IPS-18c (cell line): ENCODE results near the gene TIGD1.
A peak's percentile ranks its signal among the peaks of the same experiment; 100 is the strongest.
"Not testable (repeated sequence)": the region's sequence is repeated elsewhere in the genome, so short reads cannot be mapped to it uniquely, and the experiment has no call there.

Experiments used
- H3K4me3 ChIP-seq: 2 replicates; pipeline ENCODE4 v1.7.0; 2013; ENCODE audit warnings: low read depth, mild to moderate bottlenecking, low read length, moderate library complexity; ENCODE audit not compliant: insufficient read depth
- H3K9me3 ChIP-seq: one replicate; pipeline ENCODE4 v1.6.1; 2013; ENCODE audit warnings: mild to moderate bottlenecking, low read length, moderate library complexity; ENCODE audit not compliant: control insufficient read depth, insufficient read depth

The TIGD1 gene

GRCh38 chr2:232574674-232575403 lies 24.5 kb upstream of the TIGD1 start:
- H3K4me3 ChIP-seq = no peak overlapping the region
- no peaks in the 10 kb centered on the region for H3K9me3 ChIP-seq

- no peak overlapping the region for H3K4me3 ChIP-seq
- no peaks in the 10 kb centered on the region for H3K9me3 ChIP-seq
Observed at GRCh38 chr2:232573771-232574435, 23.5 kb upstream of the TIGD1 start.

GRCh38 chr2:232573042-232573441 lies 22.7 kb upstream of the TIGD1 start:
- no peak overlapping the region for H3K4me3 ChIP-seq
- H3K9me3 ChIP-seq = no peaks in the 10 kb centered on the region

GRCh38 chr2:232571026-232571474 lies 20.7 kb upstream of the TIGD1 start:
- no peak overlapping the region for H3K4me3 ChIP-seq
- no peaks in the 10 kb centered on the region for H3K9me3 ChIP-seq

GRCh38 chr2:232570481-232570880 lies 20.1 kb upstream of the TIGD1 start:
- not testable (repeated sequence) for H3K9me3 ChIP-seq, H3K4me3 ChIP-seq

- Histone ChIP-seq H3K9me3 (no peaks in the 10 kb centered on the region), H3K4me3 (no peak overlapping the region)
Observed at GRCh38 chr2:232569541-232569940, 19.2 kb upstream of the TIGD1 start.

- H3K4me3 ChIP-seq = no peak overlapping the region
- no peaks in the 10 kb centered on the region for H3K9me3 ChIP-seq
Observed at GRCh38 chr2:232568161-232568560, 17.8 kb upstream of the TIGD1 start.

GRCh38 chr2:232567721-232568120 lies 17.4 kb upstream of the TIGD1 start:
- no peaks in the 10 kb centered on the region for H3K9me3 ChIP-seq

GRCh38 chr2:232563580-232563979 lies 13.2 kb upstream of the TIGD1 start:
- Histone ChIP-seq H3K9me3 (no peaks in the 10 kb centered on the region), H3K4me3 (no peak overlapping the region)

More at GRCh38 chr2:232567721-232568120, 17.4 kb upstream of the TIGD1 start:
- no peak overlapping the region for H3K4me3 ChIP-seq

- H3K4me3 ChIP-seq = no peak overlapping the region
Observed at GRCh38 chr2:232562515-232563151, 12.3 kb upstream of the TIGD1 start.

GRCh38 chr2:232556426-232556825 lies 6.1 kb upstream of the TIGD1 start:
- H3K4me3 ChIP-seq = no peak overlapping the region
- no peaks in the 10 kb centered on the region for H3K9me3 ChIP-seq

More at GRCh38 chr2:232562515-232563151, 12.3 kb upstream of the TIGD1 start:
- H3K9me3 ChIP-seq = no peaks in the 10 kb centered on the region

GRCh38 chr2:232551776-232552175 lies 1.4 kb upstream of the TIGD1 start:
- H3K9me3 ChIP-seq = no peaks in the 10 kb centered on the region
- H3K4me3 ChIP-seq = peak overlapping the region; percentile 96

- Histone ChIP-seq H3K9me3 (no peaks in the 10 kb centered on the region), H3K4me3 (peak overlapping the region; percentile 96)
Observed at GRCh38 chr2:232551250-232551638, 887 bp upstream of the TIGD1 start.

GRCh38 chr2:232549655-232550353 lies 553 bp downstream of the TIGD1 start:
- Histone ChIP-seq H3K9me3 (no peaks in the 10 kb centered on the region), H3K4me3 (peak overlapping the region; percentile 96)

- H3K9me3 ChIP-seq = no peaks in the 10 kb centered on the region
- H3K4me3 ChIP-seq = no peak overlapping the region
Observed at GRCh38 chr2:232547991-232548390, 2.4 kb downstream of the TIGD1 start.

GRCh38 chr2:232545511-232546375 lies 4.6 kb downstream of the TIGD1 start:
- no peak overlapping the region for H3K4me3 ChIP-seq
- H3K9me3 ChIP-seq = no peaks in the 10 kb centered on the region

GRCh38 chr2:232544674-232545073 lies 5.7 kb downstream of the TIGD1 start:
- H3K4me3 ChIP-seq = no peak overlapping the region
- H3K9me3 ChIP-seq = no peaks in the 10 kb centered on the region
